Upper lobe of right lung (tissue), 1 donor: Measurements from ENCODE around the gene UCP3. TPM values are rescaled to one million over a fixed set of nuclear protein-coding genes. Genes with fewer than 3 reads are reported as not detected.

ENCODE experiments used
- ATAC-seq: fragments of 200-7000 bp; cut with Tn5 transposase; one replicate; pipeline ENCODE4 v1.9.1; 2020; ENCODE audit warnings: mild to moderate bottlenecking, moderate library complexity
- DNase-seq: peaks from one replicate; pipeline ENCODE4 v3.0.0-alpha.2; 2020
- H3K27ac ChIP-seq: fragments of 200-600 bp; one replicate; pipeline ENCODE4 v1.8.0; 2022
- H3K27me3 ChIP-seq: fragments of 200-600 bp; one replicate; pipeline ENCODE4 v1.8.0; 2022; ENCODE audit warnings: mild to moderate bottlenecking
- H3K36me3 ChIP-seq: fragments of 200-600 bp; one replicate; pipeline ENCODE4 v1.8.0; 2022
- H3K4me1 ChIP-seq: fragments of 200-600 bp; one replicate; pipeline ENCODE4 v1.8.0; 2022
- H3K4me3 ChIP-seq: fragments of 200-600 bp; one replicate; pipeline ENCODE4 v1.8.0; 2022; ENCODE audit warnings: mild to moderate bottlenecking
- H3K9me3 ChIP-seq: fragments of 200-600 bp; one replicate; pipeline ENCODE4 v1.8.0; 2022
- CTCF ChIP-seq: fragments of 200-600 bp; IDR thresholded peaks from one replicate; pipeline ENCODE4 v1.8.0; 2022; ENCODE audit warnings: antibody characterized with exemption
- intact Hi-C: fragments of 100-400 bp; cut with DNase I; formaldehyde crosslinking; loops from one replicate; pipeline ENCODE4 v1.11.0; 2022
- total RNA-seq: library from RNA; stranded (reverse); fragmentation: NEBNext Ultra II Directional; extraction: Animal tissue kit (Norgen Biotek cat#: 25700); gene quantifications from one replicate; pipeline ENCODE4 v1.2.1, GENCODE V29; 2021
- donor health status: DM: no; HTN: yes; CAD: no; lungs with severe emphysema.

The UCP3 gene
- total RNA-seq, 1 donor from 2014 or later: 2.6 TPM

GRCh38 chr11:73965076-73965763 lies 43.7 kb downstream of the UCP3 start:
- intact Hi-C loops: no loop called here
- peak; percentile 54 for DNase-seq
- H3K27ac ChIP-seq: no peak overlapping the region
- no peak for TF ChIP-seq CTCF
- H3K4me3 ChIP-seq: no peak overlapping the region
- ATAC-seq: no peak
- H3K4me1 ChIP-seq: no peaks in the 10 kb centered on the region
- H3K27me3 ChIP-seq: no peaks in the 10 kb centered on the region
- H3K9me3 ChIP-seq: no peaks in the 10 kb centered on the region
- H3K36me3 ChIP-seq: no peaks in the 10 kb centered on the region

GRCh38 chr11:73963861-73964260 lies 45.0 kb downstream of the UCP3 start:
- ATAC-seq (no peak), DNase-seq (no peak)
- H3K4me3 ChIP-seq: no peak overlapping the region
- H3K36me3 ChIP-seq: no peaks in the 10 kb centered on the region
- H3K4me1 ChIP-seq: no peaks in the 10 kb centered on the region
- no peak overlapping the region for H3K27ac ChIP-seq
- no peak for TF ChIP-seq CTCF
- H3K9me3 ChIP-seq: no peaks in the 10 kb centered on the region
- H3K27me3 ChIP-seq: no peaks in the 10 kb centered on the region
- intact Hi-C loops: no loop called here

DNA sequence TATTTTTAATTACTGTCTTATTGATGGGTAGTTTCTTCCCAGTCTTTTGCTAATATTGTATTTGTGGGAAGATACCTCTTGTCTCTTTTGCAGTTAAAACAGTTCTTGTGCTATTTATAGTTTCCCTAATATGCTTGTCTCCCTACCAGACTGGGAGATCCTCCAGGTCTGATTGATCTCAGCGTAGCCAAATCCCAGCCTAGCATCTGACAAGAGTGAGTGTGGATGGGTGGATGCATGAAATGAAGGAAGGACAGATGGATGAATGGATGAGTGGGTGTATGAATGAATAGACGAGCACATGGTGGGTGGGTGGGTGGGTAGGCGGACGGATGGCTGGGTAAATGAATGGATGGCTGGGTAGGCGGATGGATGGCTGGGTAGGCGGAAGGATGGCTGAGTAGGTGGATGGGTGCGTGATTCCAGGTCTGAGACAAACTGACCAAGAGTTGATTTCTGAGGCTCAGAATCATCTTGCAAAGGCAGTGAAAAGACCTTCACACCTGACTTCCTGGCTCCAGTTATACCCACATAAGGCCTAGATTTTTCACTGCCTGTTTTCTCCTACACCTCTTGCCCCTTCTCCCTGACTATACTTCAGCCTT lies 46.7 kb downstream of the UCP3 start:
- ATAC-seq: no peak
- Histone ChIP-seq H3K9me3 (no peaks in the 10 kb centered on the region), H3K36me3 (no peaks in the 10 kb centered on the region), H3K4me3 (no peak overlapping the region), H3K27me3 (no peaks in the 10 kb centered on the region), H3K4me1 (no peaks in the 10 kb centered on the region), H3K27ac (no peak overlapping the region)
- TF ChIP-seq CTCF: no peak
- intact Hi-C loops: no loop called here
- peak; percentile 0 for DNase-seq

DNA sequence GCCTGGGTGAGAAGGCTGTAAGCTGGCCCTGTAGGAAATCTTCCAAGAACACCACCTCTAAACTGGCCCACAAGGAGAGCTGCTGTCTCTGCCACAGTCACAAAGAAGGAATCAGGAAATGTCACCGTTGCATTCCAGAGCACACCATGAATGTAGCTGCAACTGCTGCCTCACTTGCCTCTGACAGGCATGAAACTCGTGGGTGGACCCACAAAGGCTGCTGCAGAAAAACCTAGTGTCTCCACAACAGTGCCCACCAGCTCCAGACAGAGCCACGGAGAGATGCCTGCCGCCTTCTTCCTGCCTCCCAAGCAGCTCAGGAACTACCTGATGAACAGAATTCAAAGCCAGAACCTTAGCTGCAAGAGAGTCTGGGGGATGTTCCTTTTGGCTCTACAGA lies 47.6 kb downstream of the UCP3 start:
- Histone ChIP-seq H3K9me3 (no peaks in the 10 kb centered on the region), H3K27me3 (no peaks in the 10 kb centered on the region), H3K4me3 (no peak overlapping the region), H3K27ac (no peak overlapping the region), H3K36me3 (no peaks in the 10 kb centered on the region), H3K4me1 (no peaks in the 10 kb centered on the region)
- intact Hi-C loops: no loop called here
- ATAC-seq: no peak
- DNase-seq: no peak
- no peak for TF ChIP-seq CTCF

GRCh38 chr11:73958521-73959141 lies 50.3 kb downstream of the UCP3 start:
- DNase-seq: no peak
- ATAC-seq: no peak
- intact Hi-C loops: no loop called here
- Histone ChIP-seq H3K9me3 (no peaks in the 10 kb centered on the region), H3K27ac (no peak overlapping the region), H3K4me1 (no peaks in the 10 kb centered on the region), H3K27me3 (peaks cover 4% of the 10 kb centered on the region), H3K36me3 (no peaks in the 10 kb centered on the region), H3K4me3 (no peak overlapping the region)
- no peak for TF ChIP-seq CTCF
